ENCODE measurements around the gene MBP.

The MBP gene

DNA sequence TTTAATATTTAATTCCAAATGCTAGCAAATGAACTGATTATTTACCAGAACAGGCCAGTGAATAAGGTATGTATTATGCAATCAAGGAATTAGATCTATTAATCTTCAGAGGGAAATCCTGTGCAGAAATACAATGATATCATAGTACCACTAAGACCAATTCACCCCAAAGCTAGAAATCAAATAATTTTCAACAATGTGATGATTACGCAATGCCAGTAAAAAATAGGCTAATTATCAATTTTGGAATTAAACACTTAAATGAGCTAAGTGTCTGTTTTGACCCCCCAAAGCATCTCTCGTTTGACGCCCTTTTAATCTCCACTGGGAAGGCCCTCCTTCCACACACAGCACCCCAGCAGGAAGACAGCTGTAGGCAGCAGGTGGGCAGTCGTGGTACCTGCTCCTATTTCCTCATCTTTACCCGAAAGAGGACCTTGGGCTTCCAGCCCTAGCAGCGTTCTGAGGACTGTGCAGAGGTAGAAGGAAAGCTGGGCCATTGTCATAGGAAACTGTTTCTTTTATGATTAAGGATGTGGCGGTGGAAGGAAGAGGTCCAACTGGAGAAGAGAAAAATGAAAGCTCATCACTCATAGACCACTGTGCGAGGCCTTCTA lies 84.7 kb downstream of the MBP start:
- DNase-seq (ENCODE audit: low spot score) = no peak

GRCh38 chr18:77046994-77047393 lies 85.6 kb downstream of the MBP start:
- no peak for DNase-seq (ENCODE audit: low spot score)

DNA sequence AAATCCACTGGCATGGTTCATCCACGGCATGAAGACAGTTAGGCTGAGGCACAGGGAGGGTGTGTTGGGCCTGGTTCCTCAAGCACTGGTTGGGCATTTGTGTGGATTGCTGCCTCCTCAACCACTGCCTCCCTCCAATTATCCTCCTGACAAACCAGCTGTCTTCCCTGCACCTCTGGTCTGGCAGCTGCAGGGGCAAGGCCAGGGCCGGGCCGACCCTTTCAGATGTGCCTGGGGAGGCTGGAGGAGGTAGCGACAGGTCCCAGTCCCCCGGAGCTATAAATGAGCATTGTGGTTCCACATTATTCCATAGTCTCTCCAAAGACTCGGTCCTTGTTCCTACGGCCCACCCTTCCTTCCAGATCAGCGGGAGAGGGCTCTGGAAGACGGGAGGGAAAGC lies 86.2 kb downstream of the MBP start:
- DNase-seq (ENCODE audit: low spot score) = no peak

DNA sequence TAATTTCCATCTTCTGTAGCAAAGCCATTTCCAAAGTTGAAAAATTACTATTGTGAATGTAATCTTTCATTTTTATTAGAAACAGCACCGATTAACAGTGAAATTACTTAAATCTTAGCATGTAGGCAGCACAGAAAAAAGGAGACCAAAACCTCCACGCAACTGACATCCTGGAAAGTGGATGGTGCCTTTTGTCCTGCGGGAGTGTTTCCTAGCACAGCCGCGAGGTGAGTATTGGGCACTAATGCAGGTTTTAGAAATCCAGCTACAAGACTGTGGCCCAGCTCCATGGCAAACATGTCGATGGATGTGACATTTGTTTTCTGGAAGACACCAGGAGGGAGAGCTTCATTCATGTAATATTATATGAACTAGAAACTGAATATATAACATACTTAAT lies 86.9 kb downstream of the MBP start:
- DNase-seq (ENCODE audit: low spot score) = no peak

- no peak for DNase-seq (ENCODE audit: low spot score)
Measured at GRCh38 chr18:77044866-77045664, 87.5 kb downstream of the MBP start.

DNA sequence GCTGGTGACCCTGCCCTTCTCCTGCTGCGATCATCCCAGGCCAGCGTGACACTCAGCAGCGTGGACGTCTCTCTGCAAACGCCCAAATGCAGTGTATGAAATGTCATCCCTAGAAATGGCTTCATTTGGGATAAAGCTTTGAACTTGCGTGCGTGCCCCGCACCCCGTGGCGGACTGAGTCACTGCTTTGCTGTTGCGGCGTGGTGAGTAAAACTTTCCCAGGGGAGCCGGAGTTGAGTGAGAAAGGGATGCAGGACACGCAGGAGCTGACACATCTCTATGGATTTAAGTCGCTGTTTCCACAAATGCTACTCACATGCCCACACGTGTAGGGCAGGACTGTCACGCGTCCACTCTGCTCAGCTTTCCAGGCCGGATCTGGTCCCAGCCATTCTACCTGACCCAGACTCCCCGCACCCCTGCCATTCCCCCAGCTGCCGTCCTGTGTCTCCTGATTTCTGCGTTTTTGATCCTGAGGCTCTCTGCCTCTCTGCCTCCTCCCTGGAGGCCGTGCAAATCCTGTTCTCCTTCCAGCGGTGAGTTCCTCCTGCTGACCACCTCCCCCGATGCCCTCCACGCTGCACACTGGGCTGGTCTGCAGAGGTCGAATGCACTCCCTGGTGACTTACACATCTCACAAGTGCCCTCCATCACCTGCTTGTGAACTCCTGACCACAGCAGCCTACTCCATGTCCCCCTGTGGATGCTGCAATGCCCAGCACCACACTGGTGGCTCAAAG lies 88.9 kb downstream of the MBP start:
- DNase-seq (ENCODE audit: low spot score) = no peak

DNA sequence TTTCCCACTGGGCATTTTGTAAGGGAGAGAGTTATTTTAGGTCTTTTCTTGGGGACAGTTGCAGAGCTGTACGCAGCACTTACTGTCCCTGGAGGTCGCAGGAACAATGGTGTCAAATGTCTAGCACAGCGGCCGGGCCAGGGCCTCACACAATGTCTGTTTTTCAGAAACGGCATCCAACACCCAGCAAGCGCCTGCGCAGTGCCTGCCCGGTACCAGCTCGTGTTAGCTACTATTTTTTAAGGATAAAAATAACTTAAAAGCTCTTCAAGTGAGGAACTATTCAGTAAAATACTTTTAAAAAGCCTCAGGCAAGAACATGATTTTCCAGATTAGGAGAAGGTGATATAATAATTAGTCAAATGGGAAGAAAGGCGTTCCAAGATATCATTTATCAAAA lies 90.0 kb downstream of the MBP start:
- no peak for DNase-seq (ENCODE audit: low spot score)

GRCh38 chr18:77039196-77040130 lies 93.1 kb downstream of the MBP start:
- no peak for DNase-seq (ENCODE audit: low spot score)

DNA sequence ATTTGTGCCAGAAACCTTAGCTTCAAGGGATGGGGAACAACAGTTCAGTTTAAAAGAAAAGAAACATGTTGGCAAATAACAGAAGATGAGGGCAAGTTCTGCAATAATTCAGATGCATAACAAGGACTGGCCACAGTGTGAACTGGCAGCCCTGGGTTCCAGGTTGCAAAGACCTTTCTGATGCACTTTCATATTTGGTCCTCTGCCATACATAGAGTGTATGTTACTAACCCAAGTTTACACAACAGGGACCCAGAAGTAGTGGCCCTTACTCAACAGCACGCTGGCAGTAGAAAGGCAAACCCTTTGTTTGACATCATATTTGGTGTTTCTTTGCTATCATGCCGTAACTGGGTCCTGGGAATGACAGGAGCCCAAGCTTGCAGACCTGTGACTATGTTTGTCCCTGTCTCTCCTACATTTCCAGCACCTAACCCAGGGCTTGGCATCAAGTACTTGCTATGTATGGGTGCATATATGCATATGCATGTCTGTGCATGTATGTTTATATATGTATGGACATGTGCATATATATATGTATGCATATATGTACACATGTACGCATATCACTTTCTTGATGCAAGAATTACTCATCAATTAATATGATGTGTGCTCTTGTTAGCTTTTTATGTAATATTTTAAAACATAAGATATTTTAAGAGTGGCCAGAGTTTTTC lies 94.3 kb downstream of the MBP start:
- DNase-seq (ENCODE audit: low spot score) = no peak

GRCh38 chr18:77037567-77037966 lies 95.0 kb downstream of the MBP start:
- DNase-seq (ENCODE audit: low spot score) = no peak

- DNase-seq (ENCODE audit: low spot score) = no peak
Measured at GRCh38 chr18:77035380-77036187, 97.0 kb downstream of the MBP start.

- no peak for DNase-seq (ENCODE audit: low spot score)
Measured at GRCh38 chr18:77033575-77033974, 99.0 kb downstream of the MBP start.

DNA sequence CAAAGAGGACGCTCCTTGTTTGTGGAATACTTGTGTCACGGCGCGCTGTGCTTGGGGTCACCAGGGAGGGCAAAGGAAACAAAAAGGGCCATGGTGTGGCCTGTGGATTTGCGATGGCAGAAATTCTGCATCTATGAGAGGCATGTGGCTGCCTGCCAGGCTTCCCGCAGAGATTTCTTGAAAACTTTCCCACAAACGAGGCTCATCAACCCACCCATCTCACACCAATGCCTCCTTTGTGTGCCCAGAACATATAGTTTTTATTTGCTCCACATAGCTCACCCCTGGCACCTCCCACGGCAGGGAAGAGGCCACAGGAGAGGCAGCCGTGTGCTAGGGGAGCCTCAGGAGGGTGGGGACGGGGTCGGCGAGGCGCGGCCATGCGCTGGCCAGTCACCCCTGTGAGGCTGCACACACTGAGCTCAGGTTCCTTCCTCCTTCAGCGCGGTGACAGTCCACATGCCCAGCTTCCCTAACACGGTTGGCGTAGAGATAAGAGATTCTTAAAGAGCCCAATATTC lies 100.3 kb downstream of the MBP start:
- DNase-seq (ENCODE audit: low spot score) = no peak

DNA sequence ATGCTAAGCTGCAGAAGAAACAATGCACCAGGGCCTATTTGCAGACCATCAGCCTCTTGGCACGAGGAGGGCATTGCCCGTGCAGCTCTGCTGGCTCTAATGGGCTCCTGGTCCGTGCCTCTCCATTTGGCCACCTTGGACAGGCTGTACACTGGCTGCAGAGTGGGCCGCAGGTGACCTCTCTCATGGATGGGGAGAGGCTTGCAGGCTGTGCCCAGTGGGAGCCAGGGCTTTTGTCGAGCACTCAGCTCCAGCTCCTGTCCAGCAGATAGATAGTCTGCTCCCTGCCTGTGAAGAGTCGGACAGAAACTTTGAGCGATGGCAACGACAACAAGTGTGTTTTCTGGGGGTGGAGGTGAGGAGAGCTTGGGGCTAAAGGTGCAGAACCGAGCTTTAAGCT lies 100.9 kb downstream of the MBP start:
- no peak for DNase-seq (ENCODE audit: low spot score)

- DNase-seq (ENCODE audit: low spot score) = no peak
Measured at GRCh38 chr18:77030201-77030600, 102.4 kb downstream of the MBP start.

GRCh38 chr18:77025831-77026363 lies 106.7 kb downstream of the MBP start:
- no peak for DNase-seq (ENCODE audit: low spot score)

DNA sequence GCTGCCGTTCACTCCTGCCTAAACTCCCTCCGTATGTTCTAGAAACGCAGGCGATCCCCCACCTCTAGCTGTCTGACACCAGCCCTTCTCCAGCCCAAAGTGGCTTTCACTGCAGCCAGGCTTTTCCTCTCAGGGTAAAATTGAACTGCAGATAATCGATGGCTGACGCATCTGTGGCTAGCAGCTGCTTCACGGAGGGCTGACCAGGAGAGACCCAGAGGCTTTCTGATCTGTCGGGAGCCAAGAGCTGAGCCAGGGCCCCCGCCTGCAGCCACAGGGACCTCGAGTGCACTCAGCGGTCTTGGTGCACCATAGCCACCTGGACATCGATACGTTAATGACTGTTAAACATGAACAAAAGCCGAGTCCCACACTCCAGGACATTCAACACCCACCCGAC lies 107.5 kb downstream of the MBP start:
- no peak for DNase-seq (ENCODE audit: low spot score)

- DNase-seq (ENCODE audit: low spot score) = no peak
Measured at GRCh38 chr18:77024476-77024875, 108.1 kb downstream of the MBP start.

- DNase-seq (ENCODE audit: low spot score) = no peak
Measured at GRCh38 chr18:77023102-77023782, 109.3 kb downstream of the MBP start.

GRCh38 chr18:77022556-77022955 lies 110.0 kb downstream of the MBP start:
- DNase-seq (ENCODE audit: low spot score) = no peak

All from HuH-7.5 (cell line).